Tibial nerve (tissue), 4 donors: ENCODE data around the gene SLC38A10. TPM values are rescaled to one million over a fixed set of nuclear protein-coding genes. Genes with fewer than 3 reads are reported as not detected.

Experiments
- DNase-seq, 2 donors: peaks; one replicate each; pipeline ENCODE4 v3.0.0-alpha.2; 2019; ENCODE audit warnings: low spot score in 2 of 2
- H3K27ac ChIP-seq, 4 donors: fragments of 200-600 bp; sonication (generic) in 3 of 4; one replicate each; pipeline ENCODE4 v1.5.1; 2017 to 2019; ENCODE audit warnings: mild to moderate bottlenecking in 1 of 4
- H3K27me3 ChIP-seq, 2 donors: fragments of 200-600 bp; sonication (generic) in 1 of 2; one replicate each; pipeline versions ENCODE4 v1.5.1 to v1.6.0; 2017 to 2019
- H3K36me3 ChIP-seq, 3 donors: fragments of 200-600 bp; sonication (generic); one replicate each; pipeline ENCODE4 v1.5.1; 2018 to 2019
- H3K4me1 ChIP-seq, 4 donors: fragments of 200-600 bp; sonication (generic) in 3 of 4; one replicate each; pipeline ENCODE4 v1.5.1; 2017 to 2019
- H3K4me3 ChIP-seq, 4 donors: fragments of 200-600 bp; sonication (generic) in 3 of 4; one replicate each; pipeline ENCODE4 v1.5.1; 2017 to 2019; ENCODE audit warnings: mild to moderate bottlenecking in 1 of 4, moderate library complexity in 1 of 4
- H3K9me3 ChIP-seq, 4 donors: fragments of 200-600 bp; sonication (generic) in 3 of 4; one replicate each; pipeline ENCODE4 v1.5.1; 2017 to 2019
- EP300 ChIP-seq, 2 donors: sonication (generic); formaldehyde crosslinking; IDR thresholded peaks; one replicate each; pipeline ENCODE4 v1.6.1; 2017; ENCODE audit warnings: antibody characterized with exemption in 2 of 2, mild to moderate bottlenecking in 1 of 2
- POLR2A ChIP-seq, 2 donors: fragments of 450-650 bp; IDR thresholded peaks; one replicate each; pipeline ENCODE4 v1.6.1; 2017; ENCODE audit warnings: antibody characterized with exemption in 2 of 2, mild to moderate bottlenecking in 2 of 2, moderate library complexity in 2 of 2
- WGBS, 2 donors: methylation state at CpG; one replicate each; pipeline ENCODE4 v1.1.5; 2018; 5-methylcytosine and 5-hydroxymethylcytosine counted together
- total RNA-seq, 4 donors: library from RNA; depleted of rRNA; stranded (reverse); fragments of >200 nt; gene quantifications; one replicate each; pipeline ENCODE4 v1.1.0, GENCODE V29; 2016
- TF ChIP-seq, protein P1 (sequence below), 5 experiments: fragments of 200-600 bp in 3 of 5; fragments of 450-650 bp in 2 of 5; sonication (generic) in 3 of 5; IDR thresholded peaks; one replicate each; pipeline ENCODE4 v1.5.1; 2016 to 2019; ENCODE audit warnings: antibody characterized with exemption in 5 of 5, mild to moderate bottlenecking in 3 of 5, moderate library complexity in 2 of 5

SLC38A10 gene
- total RNA-seq, 4 donors from 2014 or later: 80.0 to 149 (median 123) TPM

DNA sequence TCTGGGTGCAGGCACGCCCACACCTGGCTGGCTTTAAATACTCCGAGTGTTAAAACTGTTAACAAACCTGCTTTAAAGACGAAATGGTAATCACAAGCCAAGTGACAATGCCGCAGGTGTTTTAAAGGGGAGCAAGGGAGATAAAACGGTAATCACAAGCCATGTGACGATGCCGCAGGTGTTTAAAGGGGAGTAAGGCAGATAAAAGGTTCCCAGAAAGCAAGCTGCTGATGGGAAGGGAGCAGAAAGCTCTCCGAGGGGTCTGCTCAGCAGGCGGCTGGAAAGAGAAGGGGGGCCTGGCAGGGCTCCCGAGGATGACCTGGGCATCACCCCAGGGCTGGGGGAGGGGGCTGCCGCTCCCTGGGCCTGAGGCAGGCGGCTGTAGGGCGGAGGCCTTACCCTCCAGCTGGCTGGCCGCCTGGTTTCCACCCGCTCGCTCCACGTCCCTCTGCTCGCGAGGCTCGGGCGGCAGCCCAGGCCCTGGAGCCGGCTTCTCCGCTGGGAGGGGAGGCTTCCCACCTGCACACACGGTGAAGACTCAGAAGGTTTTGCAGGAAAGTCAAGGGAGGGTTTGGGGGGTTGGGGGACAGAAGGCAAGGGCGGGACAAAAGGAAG lies 43.9 kb downstream of the SLC38A10 start:
- Histone ChIP-seq H3K4me1 (peaks cover 0 to 24% (median 12%) of the 10 kb centered on the region in 4 donors), H3K36me3 (peaks cover 0 to 49% (median 8%) of the 10 kb centered on the region in 3 donors), H3K4me3 (no peak overlapping the region), H3K9me3 (no peaks in the 10 kb centered on the region), H3K27me3 (no peaks in the 10 kb centered on the region), H3K27ac (no peak overlapping the region)
- 70 to 73% methylated on average over 20 to 25 of the region's 25 CpGs for WGBS, 2 donors
- TF ChIP-seq, protein P1, sequence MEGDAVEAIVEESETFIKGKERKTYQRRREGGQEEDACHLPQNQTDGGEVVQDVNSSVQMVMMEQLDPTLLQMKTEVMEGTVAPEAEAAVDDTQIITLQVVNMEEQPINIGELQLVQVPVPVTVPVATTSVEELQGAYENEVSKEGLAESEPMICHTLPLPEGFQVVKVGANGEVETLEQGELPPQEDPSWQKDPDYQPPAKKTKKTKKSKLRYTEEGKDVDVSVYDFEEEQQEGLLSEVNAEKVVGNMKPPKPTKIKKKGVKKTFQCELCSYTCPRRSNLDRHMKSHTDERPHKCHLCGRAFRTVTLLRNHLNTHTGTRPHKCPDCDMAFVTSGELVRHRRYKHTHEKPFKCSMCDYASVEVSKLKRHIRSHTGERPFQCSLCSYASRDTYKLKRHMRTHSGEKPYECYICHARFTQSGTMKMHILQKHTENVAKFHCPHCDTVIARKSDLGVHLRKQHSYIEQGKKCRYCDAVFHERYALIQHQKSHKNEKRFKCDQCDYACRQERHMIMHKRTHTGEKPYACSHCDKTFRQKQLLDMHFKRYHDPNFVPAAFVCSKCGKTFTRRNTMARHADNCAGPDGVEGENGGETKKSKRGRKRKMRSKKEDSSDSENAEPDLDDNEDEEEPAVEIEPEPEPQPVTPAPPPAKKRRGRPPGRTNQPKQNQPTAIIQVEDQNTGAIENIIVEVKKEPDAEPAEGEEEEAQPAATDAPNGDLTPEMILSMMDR (IDR thresholded peaks at IDR 0.05): no peak
- TF ChIP-seq POLR2A (IDR thresholded peaks at IDR 0.05) (no peak), EP300 (IDR thresholded peaks at IDR 0.05) (no peak)
- DNase-seq: no peak

DNA sequence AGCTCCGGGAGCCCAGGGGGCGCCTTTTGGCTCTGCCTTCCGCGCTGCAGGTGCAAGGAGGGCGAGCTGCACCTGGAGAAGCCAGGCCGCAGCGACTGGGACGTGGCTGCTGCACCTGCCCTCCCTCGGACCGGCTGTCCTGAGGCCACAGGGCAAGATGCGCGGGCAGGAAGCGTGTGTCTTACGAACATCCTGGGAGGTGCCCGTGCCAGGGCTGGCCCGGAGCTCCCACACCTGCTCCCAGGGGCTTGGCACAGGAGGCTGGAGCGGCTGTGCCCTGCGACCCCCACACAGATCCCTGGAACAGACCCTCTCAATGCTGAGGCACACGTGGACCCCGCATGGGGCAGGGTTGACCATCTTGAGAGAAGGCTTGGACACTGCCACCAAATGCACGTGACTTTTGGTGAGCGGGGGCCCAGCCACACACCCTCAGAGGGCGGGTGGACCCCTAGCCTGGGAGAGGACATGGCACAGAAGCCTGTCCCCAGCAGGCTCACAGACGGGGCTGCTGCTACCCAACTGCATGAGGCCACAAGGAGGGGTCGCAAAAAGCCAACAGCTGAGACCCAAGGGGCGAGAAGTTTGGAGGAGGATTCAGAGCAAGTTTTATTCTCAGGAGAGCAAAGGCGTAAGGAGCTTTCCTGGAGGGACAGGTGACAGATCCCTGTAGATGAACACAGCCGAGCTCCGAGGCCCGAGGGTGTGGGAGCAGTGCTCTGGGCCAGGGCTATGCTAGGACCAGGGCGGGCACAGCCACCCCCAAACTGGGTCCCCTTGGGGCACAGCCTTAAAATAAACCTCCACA lies 44.6 kb downstream of the SLC38A10 start:
- H3K9me3 ChIP-seq: no peaks in the 10 kb centered on the region
- TF ChIP-seq POLR2A (IDR thresholded peaks at IDR 0.05) (no peak), EP300 (IDR thresholded peaks at IDR 0.05) (no peak)
- TF ChIP-seq, protein P1 (IDR thresholded peaks at IDR 0.05): no peak
- H3K4me1 ChIP-seq: peaks cover 0 to 16% (median 10%) of the 10 kb centered on the region in 4 donors
- H3K27ac ChIP-seq: no peak overlapping the region
- 87 to 91% methylated on average over 27 to 31 of the region's 31 CpGs for WGBS, 2 donors
- no peaks in the 10 kb centered on the region for H3K27me3 ChIP-seq
- no peak overlapping the region for H3K4me3 ChIP-seq
- H3K36me3 ChIP-seq: peaks cover 0 to 56% (median 8%) of the 10 kb centered on the region in 3 donors
- DNase-seq: no peak

DNA sequence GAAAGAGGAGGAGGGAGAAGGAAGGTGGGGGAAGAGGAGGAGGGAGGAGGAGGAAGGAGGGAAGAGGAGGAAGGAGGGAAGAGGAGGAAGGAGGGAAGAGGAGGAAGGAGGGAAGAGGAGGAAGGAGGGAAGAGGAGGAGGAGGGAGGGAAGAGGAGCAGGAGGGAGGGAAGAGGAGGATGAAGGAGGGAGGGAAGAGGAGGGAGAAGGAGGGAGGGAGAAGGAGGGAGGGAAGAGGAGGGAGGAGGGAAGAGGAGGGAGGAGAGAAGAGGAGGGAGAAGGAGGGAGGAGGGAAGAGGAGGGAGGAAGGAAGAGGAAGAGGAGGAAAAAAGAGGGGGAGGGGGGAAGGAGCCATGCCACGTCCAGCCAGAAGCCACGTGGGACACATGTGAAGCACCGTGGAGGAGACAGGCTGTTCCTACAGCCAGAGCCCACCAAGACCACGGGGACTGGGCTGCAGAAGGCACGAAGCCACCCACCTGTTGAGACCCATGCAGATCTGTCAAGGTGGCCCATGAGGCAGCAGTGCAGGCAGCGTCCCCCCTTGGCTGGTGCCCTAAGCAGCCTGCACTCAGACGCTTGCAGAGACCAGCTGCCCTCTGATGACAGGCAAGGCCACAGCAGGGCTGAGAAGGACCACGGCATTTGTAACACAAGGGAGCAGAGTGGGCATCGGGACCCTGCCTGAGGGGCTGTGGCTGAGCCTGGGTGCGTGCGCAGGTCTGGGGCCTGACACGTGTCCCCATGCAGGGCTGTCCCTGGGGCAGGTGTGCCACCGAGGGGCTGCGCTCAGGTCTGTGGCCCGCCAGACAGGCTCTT lies 45.7 kb downstream of the SLC38A10 start:
- H3K4me3 ChIP-seq: no peak overlapping the region
- WGBS, 2 donors: 90 to 92% methylated on average over 15 of the region's 15 CpGs
- H3K36me3 ChIP-seq: peaks cover 0 to 64% (median 8%) of the 10 kb centered on the region in 3 donors
- H3K27me3 ChIP-seq: no peaks in the 10 kb centered on the region
- peaks cover 0 to 6% (median under 1%) of the 10 kb centered on the region in 4 donors for H3K4me1 ChIP-seq
- no peaks in the 10 kb centered on the region for H3K9me3 ChIP-seq
- no peak for TF ChIP-seq EP300 (IDR thresholded peaks at IDR 0.05)
- TF ChIP-seq, protein P1 (IDR thresholded peaks at IDR 0.05): no peak
- TF ChIP-seq POLR2A (IDR thresholded peaks at IDR 0.05): no peak
- H3K27ac ChIP-seq: no peak overlapping the region
- no peak for DNase-seq

DNA sequence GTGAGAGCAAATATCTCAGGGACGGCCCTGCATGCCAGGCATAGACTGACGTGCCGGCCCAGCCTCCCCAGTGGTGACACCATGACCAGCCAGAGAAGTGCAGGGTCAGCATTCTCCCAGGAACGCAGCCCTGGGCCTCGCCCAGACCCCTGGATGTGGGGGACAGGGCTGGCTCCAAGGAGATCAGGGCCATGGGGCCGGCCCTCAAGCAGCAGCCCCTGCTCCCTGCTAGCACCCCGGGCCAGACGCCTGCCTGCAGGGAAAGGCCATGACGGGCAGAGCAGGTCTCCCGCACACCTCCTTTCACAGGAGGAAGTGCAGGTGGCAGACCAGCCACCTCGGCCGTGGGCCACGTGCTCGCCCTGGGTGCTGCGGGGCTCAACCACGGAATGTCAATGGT lies 46.5 kb downstream of the SLC38A10 start:
- no peaks in the 10 kb centered on the region for H3K4me1 ChIP-seq
- H3K9me3 ChIP-seq: no peaks in the 10 kb centered on the region
- no peak overlapping the region for H3K4me3 ChIP-seq
- no peak overlapping the region for H3K27ac ChIP-seq
- H3K27me3 ChIP-seq: no peaks in the 10 kb centered on the region
- TF ChIP-seq, protein P1 (IDR thresholded peaks at IDR 0.05): no peak
- TF ChIP-seq EP300 (IDR thresholded peaks at IDR 0.05): no peak
- TF ChIP-seq POLR2A (IDR thresholded peaks at IDR 0.05): no peak
- peaks cover 0 to 67% (median 8%) of the 10 kb centered on the region in 3 donors for H3K36me3 ChIP-seq
- no peak for DNase-seq
- WGBS, 2 donors: 78 to 80% methylated on average over 9 to 15 of the region's 16 CpGs
